Smooth muscle cell (in vitro differentiated cells): ENCODE measurements around the gene INPP5D. TPM values are rescaled to one million over a fixed set of nuclear protein-coding genes. Genes with fewer than 3 reads are reported as not detected.

Experiments
- DNase-seq: peaks from one replicate; lab custom pipeline; 2025; ENCODE audit not compliant: unreplicated experiment; lab: John Stamatoyannopoulos, UW
- H2AFZ ChIP-seq: fragments of 200-600 bp; sonication (generic); 2 replicates; pipeline ENCODE4 v1.6.0; 2016; ENCODE audit warnings: antibody characterized with exemption, low read depth, mild to moderate bottlenecking
- H3F3A ChIP-seq: fragments of 200-600 bp; sonication (generic); 2 replicates; pipeline ENCODE4 v1.6.0; 2017; ENCODE audit warnings: antibody characterized with exemption, low read depth
- H3K27ac ChIP-seq: fragments of 200-600 bp; sonication (generic); 2 replicates; pipeline ENCODE4 v1.5.1; 2016; ENCODE audit warnings: low read depth, mild to moderate bottlenecking
- H3K27me3 ChIP-seq: fragments of 200-600 bp; sonication (generic); 2 replicates; pipeline ENCODE4 v1.6.1; 2016; ENCODE audit warnings: low read depth, mild to moderate bottlenecking
- H3K36me3 ChIP-seq: fragments of 200-600 bp; sonication (generic); 2 replicates; pipeline ENCODE4 v1.5.1; 2016; ENCODE audit warnings: low read depth
- H3K4me1 ChIP-seq: fragments of 200-600 bp; sonication (generic); 2 replicates; pipeline ENCODE4 v1.5.1; 2016; ENCODE audit warnings: low read depth
- H3K4me2 ChIP-seq: fragments of 200-600 bp; sonication (generic); 2 replicates; pipeline ENCODE4 v1.6.0; 2016; ENCODE audit warnings: mild to moderate bottlenecking
- H3K4me3 ChIP-seq: fragments of 200-600 bp; sonication (generic); 2 replicates; pipeline ENCODE4 v1.5.1; 2016; ENCODE audit warnings: mild to moderate bottlenecking
- H3K79me2 ChIP-seq: fragments of 200-600 bp; sonication (generic); 2 replicates; pipeline ENCODE4 v1.6.0; 2016; ENCODE audit warnings: low read depth, mild to moderate bottlenecking
- H3K9ac ChIP-seq: fragments of 200-600 bp; sonication (generic); 2 replicates; pipeline ENCODE4 v1.6.0; 2016; ENCODE audit warnings: low read depth
- H3K9me3 ChIP-seq: fragments of 200-600 bp; sonication (generic); replicated peaks from 2 replicates; pipeline ENCODE4 v1.5.1; 2016; ENCODE audit warnings: low read depth
- H4K20me1 ChIP-seq: fragments of 200-600 bp; sonication (generic); 2 replicates; pipeline ENCODE4 v1.6.0; 2016; ENCODE audit warnings: low read depth
- CTCF ChIP-seq: fragments of 200-600 bp; sonication (generic); IDR thresholded peaks from 2 replicates; pipeline ENCODE4 v1.5.1; 2017; ENCODE audit warnings: borderline replicate concordance, mild to moderate bottlenecking, antibody characterized with exemption; ENCODE audit not compliant: insufficient read depth, poor library complexity, severe bottlenecking
- WGBS: methylation state at CpG from one replicate; pipeline ENCODE4 v1.1.7; 2016; ENCODE audit warnings: low lambda C conversion rate; 5-methylcytosine and 5-hydroxymethylcytosine counted together
- polyA plus RNA-seq: library from polyadenylated mRNA; unstranded; fragments of >200 nt; fragmentation: Nextera tagmentation; extraction: Ambion mirVana; gene quantifications from 2 replicates; pipeline ENCODE4 v1.2.1, GENCODE V29; 2016
- total RNA-seq: library from RNA; depleted of rRNA; stranded (reverse); fragments of >200 nt; gene quantifications from 2 replicates; pipeline ENCODE4 v1.2.3, GENCODE V29; 2014

The INPP5D gene
- total and polyA plus RNA-seq, 2 experiments from 2014 or later, result 5.6 to 17.8 TPM

GRCh38 chr2:233060501-233060979 is 398 bp downstream of the INPP5D start:
- Histone ChIP-seq H3K79me2 (no peaks in the 10 kb centered on the region), H3K27me3 (no peaks in the 10 kb centered on the region), H2AFZ (no peak overlapping the region), H3F3A (no peaks in the 10 kb centered on the region), H3K9ac (no peak overlapping the region), H3K9me3 (no peaks in the 10 kb centered on the region), H3K4me1 (no peaks in the 10 kb centered on the region), H3K4me2 (no peak overlapping the region), H3K4me3 (no peak overlapping the region), H3K36me3 (no peaks in the 10 kb centered on the region), H4K20me1 (no peaks in the 10 kb centered on the region), H3K27ac (no peak overlapping the region)
- DNase-seq, result no peak
- no peak for TF ChIP-seq CTCF
- WGBS, result 95% methylated on average over 13 of the region's 13 CpGs

- no peaks in the 10 kb centered on the region for H3K27me3 ChIP-seq
- no peaks in the 10 kb centered on the region for H4K20me1 ChIP-seq
- 84% methylated on average over 9 of the region's 10 CpGs for WGBS
- H3K4me1 ChIP-seq, result no peaks in the 10 kb centered on the region
- no peak overlapping the region for H3K9ac ChIP-seq
- H3K4me2 ChIP-seq, result no peak overlapping the region
- TF ChIP-seq CTCF, result no peak
- no peaks in the 10 kb centered on the region for H3F3A ChIP-seq
- no peak overlapping the region for H3K27ac ChIP-seq
- no peak overlapping the region for H2AFZ ChIP-seq
- H3K9me3 ChIP-seq, result no peaks in the 10 kb centered on the region
- DNase-seq, result no peak
- H3K36me3 ChIP-seq, result no peaks in the 10 kb centered on the region
- H3K79me2 ChIP-seq, result no peaks in the 10 kb centered on the region
- H3K4me3 ChIP-seq, result no peak overlapping the region
These were observed 943 bp downstream of the INPP5D start for GRCh38 chr2:233060980-233061590.

GRCh38 chr2:233061591-233062450 is 1.7 kb downstream of the INPP5D start:
- no peaks in the 10 kb centered on the region for H3F3A ChIP-seq
- no peaks in the 10 kb centered on the region for H4K20me1 ChIP-seq
- DNase-seq, result no peak
- H3K9me3 ChIP-seq, result no peaks in the 10 kb centered on the region
- no peak overlapping the region for H3K27ac ChIP-seq
- no peaks in the 10 kb centered on the region for H3K79me2 ChIP-seq
- H2AFZ ChIP-seq, result no peak overlapping the region
- no peak overlapping the region for H3K4me3 ChIP-seq
- H3K4me1 ChIP-seq, result no peaks in the 10 kb centered on the region
- no peak overlapping the region for H3K4me2 ChIP-seq
- H3K27me3 ChIP-seq, result no peaks in the 10 kb centered on the region
- WGBS, result 58% methylated on average over 12 of the region's 12 CpGs
- H3K36me3 ChIP-seq, result no peaks in the 10 kb centered on the region
- no peak for TF ChIP-seq CTCF
- H3K9ac ChIP-seq, result no peak overlapping the region

- no peaks in the 10 kb centered on the region for H3K4me1 ChIP-seq
- no peak overlapping the region for H3K9ac ChIP-seq
- no peaks in the 10 kb centered on the region for H3K79me2 ChIP-seq
- H3F3A ChIP-seq, result no peaks in the 10 kb centered on the region
- no peaks in the 10 kb centered on the region for H3K27me3 ChIP-seq
- TF ChIP-seq CTCF, result no peak
- H3K27ac ChIP-seq, result no peak overlapping the region
- H3K36me3 ChIP-seq, result no peaks in the 10 kb centered on the region
- 94% methylated on average over 4 of the region's 4 CpGs for WGBS
- no peak for DNase-seq
- no peak overlapping the region for H2AFZ ChIP-seq
- H3K4me2 ChIP-seq, result no peak overlapping the region
- no peaks in the 10 kb centered on the region for H3K9me3 ChIP-seq
- no peak overlapping the region for H3K4me3 ChIP-seq
- no peaks in the 10 kb centered on the region for H4K20me1 ChIP-seq
These were observed 2.3 kb downstream of the INPP5D start for GRCh38 chr2:233062451-233062850.
